ENCODE data around the gene BEND7.

Gene BEND7

GRCh38 chr10:13483073-13483472 lies 45.7 kb downstream of the BEND7 start:
- H3K4me3 ChIP-seq (ENCODE audit: low read depth, low read length) = no peak overlapping the region
- TF ChIP-seq CTCF (IDR thresholded peaks at IDR 0.05; ENCODE audit: low read depth, low read length) = no peak

GRCh38 chr10:13481690-13482089 lies 47.1 kb downstream of the BEND7 start:
- H3K4me3 ChIP-seq (ENCODE audit: low read depth, low read length) = no peak overlapping the region
- TF ChIP-seq CTCF (IDR thresholded peaks at IDR 0.05; ENCODE audit: low read depth, low read length) = no peak

- no peak overlapping the region for H3K4me3 ChIP-seq (ENCODE audit: low read depth, low read length)
- no peak for TF ChIP-seq CTCF (IDR thresholded peaks at IDR 0.05; ENCODE audit: low read depth, low read length)
Observed at GRCh38 chr10:13475124-13475523, 53.7 kb downstream of the BEND7 start.

GRCh38 chr10:13473986-13474385 lies 54.8 kb downstream of the BEND7 start:
- no peak for TF ChIP-seq CTCF (IDR thresholded peaks at IDR 0.05; ENCODE audit: low read depth, low read length)
- no peak overlapping the region for H3K4me3 ChIP-seq (ENCODE audit: low read depth, low read length)

GRCh38 chr10:13472359-13472758 lies 56.5 kb downstream of the BEND7 start:
- TF ChIP-seq CTCF (IDR thresholded peaks at IDR 0.05; ENCODE audit: low read depth, low read length) = no peak
- no peak overlapping the region for H3K4me3 ChIP-seq (ENCODE audit: low read depth, low read length)

- no peak for TF ChIP-seq CTCF (IDR thresholded peaks at IDR 0.05; ENCODE audit: low read depth, low read length)
Observed at GRCh38 chr10:13470270-13470669, 58.5 kb downstream of the BEND7 start.

GRCh38 chr10:13462551-13462950 lies 66.3 kb downstream of the BEND7 start:
- no peak overlapping the region for H3K4me3 ChIP-seq (ENCODE audit: low read depth, low read length)
- no peak for TF ChIP-seq CTCF (IDR thresholded peaks at IDR 0.05; ENCODE audit: low read depth, low read length)

More at GRCh38 chr10:13470270-13470669, 58.5 kb downstream of the BEND7 start:
- no peak overlapping the region for H3K4me3 ChIP-seq (ENCODE audit: low read depth, low read length)

Measured in WI38 (cell line).